ENCODE measurements around the gene TECR. TPM values are rescaled to one million over a fixed set of nuclear protein-coding genes. Genes with fewer than 3 reads are reported as not detected.
"Not testable (repeated sequence)": the region's sequence is repeated elsewhere in the genome, so short reads cannot be mapped to it uniquely, and the experiment has no call there.

The TECR gene
- total RNA-seq, 2 experiments from 2014 or later: 86.1 to 88.7 TPM

DNA sequence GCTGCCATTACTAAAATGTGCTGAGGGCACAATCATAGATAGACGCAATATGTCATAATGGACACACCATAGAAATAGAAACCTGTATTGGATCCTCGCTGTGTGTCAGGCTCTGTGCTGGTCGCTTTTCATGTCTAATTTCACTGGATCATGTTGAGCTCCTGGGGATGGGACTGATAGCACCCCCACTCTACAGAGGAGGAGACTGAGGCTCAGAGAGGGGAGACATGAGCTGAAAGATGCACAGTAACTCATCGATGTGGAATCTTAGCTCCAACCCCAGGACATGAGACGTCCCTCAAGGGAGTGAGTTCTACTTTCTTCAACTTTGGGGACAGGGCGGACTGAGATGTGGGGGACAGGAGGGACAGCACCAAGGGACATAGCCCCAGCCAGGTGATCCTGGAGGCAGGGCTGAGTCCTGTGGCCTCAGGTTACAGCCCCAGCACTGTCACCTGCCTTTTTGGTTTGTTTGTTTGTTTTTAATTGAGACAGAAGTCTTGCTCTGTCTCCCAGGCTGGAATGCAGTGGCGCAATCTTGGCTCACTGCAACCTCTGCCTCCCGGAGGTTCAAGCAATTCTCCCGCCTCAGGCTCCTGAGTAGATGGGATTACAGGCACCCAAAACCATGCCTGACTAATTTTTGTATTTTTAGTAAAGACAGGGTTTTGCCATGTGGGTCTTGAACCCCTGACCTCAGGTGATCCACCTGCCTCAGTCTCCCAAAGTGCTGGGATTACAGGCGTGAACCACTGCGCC is 26.9 kb upstream of the TECR start:
- Mint-ChIP-seq H3K4me3 (no peak overlapping the region), H3K36me3 (no peaks in the 10 kb centered on the region), H3K4me1 (peaks cover 17% of the 10 kb centered on the region), H3K9me3 (no peaks in the 10 kb centered on the region), H3K27ac (no peak overlapping the region), H3K27me3 (no peaks in the 10 kb centered on the region)
- DNase-seq: no peak

DNA sequence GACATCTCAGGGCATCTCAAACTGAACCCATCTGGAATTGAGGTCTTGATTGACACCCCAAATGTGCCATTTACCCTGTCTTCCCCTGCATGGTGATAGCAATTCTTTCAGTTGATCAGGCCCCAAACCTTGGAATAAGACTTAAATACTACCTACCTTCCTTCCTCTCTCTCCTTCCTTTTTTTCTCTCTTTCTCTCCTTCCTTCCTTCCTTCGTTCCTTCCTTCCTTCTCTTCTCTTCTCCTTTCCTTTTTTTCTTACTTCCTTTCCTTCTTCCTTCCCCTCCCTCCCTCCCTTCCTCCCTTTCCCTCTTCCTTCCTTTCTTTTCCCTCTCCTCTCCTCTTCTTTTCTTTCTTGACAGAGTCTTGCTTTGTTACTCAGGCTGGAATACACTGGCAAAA is 26.1 kb upstream of the TECR start:
- Mint-ChIP-seq H3K9me3 (no peaks in the 10 kb centered on the region), H3K4me3 (no peak overlapping the region), H3K27me3 (no peaks in the 10 kb centered on the region), H3K36me3 (no peaks in the 10 kb centered on the region), H3K4me1 (peaks cover 22% of the 10 kb centered on the region), H3K27ac (no peak overlapping the region)
- DNase-seq: no peak

DNA sequence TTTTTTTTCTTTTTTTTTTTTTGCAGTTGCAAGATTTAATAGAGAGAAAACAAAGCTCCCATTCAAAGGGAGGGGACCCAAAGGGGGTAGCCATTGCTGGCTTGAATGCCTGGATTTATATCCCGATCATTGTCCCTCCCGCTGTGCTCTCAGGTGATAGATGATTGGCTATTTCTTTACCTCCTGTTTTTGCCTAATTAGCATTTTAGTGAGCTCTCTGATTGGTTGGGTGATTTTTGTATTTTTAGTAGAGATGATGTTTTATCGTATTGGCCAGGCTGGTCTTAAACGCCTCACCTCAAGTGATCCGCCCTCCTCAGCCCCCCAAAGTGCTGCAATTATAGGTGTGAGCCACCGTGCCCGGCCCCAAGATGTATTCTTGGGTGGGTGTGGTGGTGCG is 24.8 kb upstream of the TECR start:
- peaks cover 30% of the 10 kb centered on the region for H3K4me1 Mint-ChIP-seq
- not testable (repeated sequence) for DNase-seq, H3K36me3 Mint-ChIP-seq, H3K4me3 Mint-ChIP-seq, H3K9me3 Mint-ChIP-seq, H3K27me3 Mint-ChIP-seq, H3K27ac Mint-ChIP-seq

DNA sequence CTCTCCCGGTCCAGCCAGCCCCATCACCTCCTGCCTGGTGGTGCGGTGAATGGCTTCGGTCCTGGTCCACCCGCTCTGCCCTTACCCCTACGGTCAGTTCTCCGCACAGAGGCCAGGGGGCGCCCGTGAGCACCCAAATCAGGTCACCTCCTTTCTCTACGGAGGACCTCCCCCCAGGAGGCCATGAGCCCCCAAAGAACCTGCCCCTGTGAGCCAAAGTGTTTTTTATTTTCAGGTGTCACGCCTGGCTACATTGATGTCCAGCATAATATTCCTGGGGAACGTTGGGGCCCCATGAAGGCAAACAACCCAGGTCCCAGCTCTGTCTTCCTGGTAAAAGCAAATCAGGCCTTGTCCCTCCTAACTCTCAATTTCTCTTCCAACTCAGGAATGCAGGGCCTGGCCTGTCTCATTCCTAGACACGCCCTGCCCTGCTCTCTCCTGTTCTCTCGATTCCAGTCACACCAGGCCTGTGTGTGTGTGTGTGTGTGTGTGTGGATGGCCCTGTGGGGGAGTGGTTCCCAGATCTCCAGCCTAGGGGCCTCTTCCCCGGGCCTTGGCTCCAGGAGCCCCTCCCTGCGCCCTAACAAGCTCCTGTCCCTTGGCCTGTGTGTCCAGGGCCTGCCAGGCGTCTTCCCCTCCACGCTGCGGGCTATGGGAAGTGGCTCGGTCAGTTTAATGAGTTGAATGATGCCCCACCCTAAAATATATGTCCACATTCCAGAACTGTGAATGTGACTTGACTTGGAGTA is 23.7 kb upstream of the TECR start:
- Mint-ChIP-seq H3K4me3 (no peak overlapping the region), H3K9me3 (no peaks in the 10 kb centered on the region), H3K27me3 (no peaks in the 10 kb centered on the region), H3K27ac (peak overlapping the region; percentile 59), H3K36me3 (no peaks in the 10 kb centered on the region), H3K4me1 (peaks cover 36% of the 10 kb centered on the region)
- peak; percentile 79 for DNase-seq

DNA sequence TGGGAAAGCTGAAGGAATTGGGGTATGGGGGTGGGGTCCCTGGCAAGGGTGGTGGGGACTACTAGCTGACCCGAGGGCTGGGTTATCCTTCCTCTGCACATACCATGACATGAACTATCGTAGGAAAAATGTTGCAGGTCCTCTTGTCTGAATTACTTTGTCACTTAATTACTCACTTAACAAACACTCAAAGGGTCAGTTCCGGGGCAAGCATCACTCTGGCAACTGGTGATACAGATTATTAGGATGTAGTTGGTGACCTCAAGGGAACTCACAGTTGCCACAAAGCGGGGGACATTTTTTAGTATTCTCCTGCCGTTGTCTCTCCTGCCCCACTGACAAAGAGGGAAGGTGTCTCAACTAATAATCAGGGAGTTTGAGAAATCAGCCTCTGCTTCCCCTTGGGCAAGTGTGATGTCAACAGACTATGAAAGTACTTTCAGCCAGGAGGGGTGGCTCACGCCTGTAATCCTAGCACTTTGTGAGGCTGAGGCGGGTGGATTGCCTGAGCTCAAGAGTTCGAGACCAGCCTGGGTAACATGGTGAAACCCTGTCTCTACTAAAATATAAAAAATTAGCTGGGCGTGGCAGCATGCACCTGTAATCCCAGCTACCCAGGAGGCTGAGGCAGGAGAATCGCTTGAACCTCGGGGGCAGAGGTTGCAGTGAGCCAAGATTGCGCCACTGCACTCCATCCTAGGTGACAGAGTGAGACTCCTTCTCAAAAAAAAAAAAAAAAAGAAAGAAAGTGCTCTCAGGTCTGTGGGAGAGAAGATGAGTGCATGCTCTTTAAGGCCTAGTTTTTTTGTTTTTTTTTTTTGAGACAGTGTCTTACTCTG is 21.5 kb upstream of the TECR start:
- Mint-ChIP-seq H3K9me3 (no peaks in the 10 kb centered on the region), H3K27me3 (no peaks in the 10 kb centered on the region), H3K4me3 (no peak overlapping the region), H3K36me3 (peaks cover 6% of the 10 kb centered on the region), H3K27ac (peak overlapping the region; percentile 46), H3K4me1 (peaks cover 43% of the 10 kb centered on the region)
- DNase-seq: no peak

DNA sequence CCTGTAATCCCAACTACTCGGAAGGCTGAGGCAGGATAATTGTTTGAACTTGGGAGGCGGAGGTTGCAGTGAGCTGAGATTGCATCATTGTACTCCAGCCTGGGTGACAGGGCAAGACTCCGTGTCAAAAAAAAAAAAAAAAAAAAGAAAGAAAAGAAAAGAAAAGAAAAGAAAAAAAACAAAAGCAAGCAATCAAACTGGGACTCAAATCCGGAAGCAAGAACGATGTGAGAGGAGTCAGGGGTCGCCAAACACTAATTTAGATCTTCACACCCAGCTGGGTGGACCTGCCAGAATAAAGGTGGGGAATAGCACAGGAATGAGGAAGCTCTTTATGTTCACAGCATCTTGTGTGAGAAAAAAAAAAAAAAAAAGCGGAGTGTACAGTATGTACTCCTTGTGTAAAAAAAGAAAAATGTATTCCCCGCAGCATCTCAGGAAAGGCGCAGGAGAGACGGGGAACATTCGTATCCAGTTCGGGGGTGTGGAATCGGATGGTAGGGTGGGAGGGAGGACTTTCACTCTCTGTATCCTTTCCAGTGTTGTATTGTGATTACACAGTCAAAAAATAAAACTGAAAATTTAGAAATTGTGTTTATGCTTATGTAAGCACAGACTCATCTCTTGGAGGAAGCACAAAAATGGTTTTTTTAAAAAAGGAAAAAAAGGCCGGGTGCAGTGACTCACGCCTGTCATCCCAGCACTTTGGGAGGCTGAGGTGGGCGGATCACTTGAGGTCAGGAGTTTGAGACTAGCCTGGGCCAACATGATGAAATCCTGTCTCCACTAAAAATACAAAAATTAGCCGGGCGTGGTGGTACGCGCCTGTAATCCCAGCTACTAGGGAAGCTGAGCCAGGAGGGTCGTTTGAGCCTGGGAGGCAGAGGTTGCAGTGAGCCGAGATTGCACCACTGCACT is 18.8 kb upstream of the TECR start:
- peaks cover 59% of the 10 kb centered on the region for H3K4me1 Mint-ChIP-seq
- DNase-seq: no peak
- H3K9me3 Mint-ChIP-seq: no peaks in the 10 kb centered on the region
- H3K36me3 Mint-ChIP-seq: peaks cover 23% of the 10 kb centered on the region
- H3K27ac Mint-ChIP-seq: peak overlapping the region; percentile 82
- peak overlapping the region; percentile 25 for H3K4me3 Mint-ChIP-seq
- H3K27me3 Mint-ChIP-seq: no peaks in the 10 kb centered on the region

DNA sequence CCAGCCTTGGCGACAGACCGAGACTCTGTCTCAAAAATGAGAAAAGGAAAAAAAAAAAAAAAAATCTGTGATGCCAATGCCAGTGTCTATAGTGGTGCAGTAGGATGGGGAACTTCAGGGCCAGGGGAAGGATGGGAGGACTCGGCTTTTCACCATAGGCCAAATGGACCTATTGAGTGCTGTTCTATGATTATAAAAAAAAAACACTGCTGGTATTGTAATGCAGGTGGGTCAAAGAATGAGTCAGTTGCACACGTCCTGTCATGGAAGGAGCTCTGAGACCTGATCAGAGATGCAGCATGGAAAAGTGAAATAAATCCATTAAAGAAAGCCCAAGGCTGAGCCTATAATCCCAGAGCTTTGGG is 18.2 kb upstream of the TECR start:
- H3K27ac Mint-ChIP-seq: peak overlapping the region; percentile 82
- DNase-seq: no peak
- no peaks in the 10 kb centered on the region for H3K27me3 Mint-ChIP-seq
- H3K36me3 Mint-ChIP-seq: peaks cover 29% of the 10 kb centered on the region
- peaks cover 60% of the 10 kb centered on the region for H3K4me1 Mint-ChIP-seq
- H3K9me3 Mint-ChIP-seq: no peaks in the 10 kb centered on the region
- H3K4me3 Mint-ChIP-seq: peak overlapping the region; percentile 25

DNA sequence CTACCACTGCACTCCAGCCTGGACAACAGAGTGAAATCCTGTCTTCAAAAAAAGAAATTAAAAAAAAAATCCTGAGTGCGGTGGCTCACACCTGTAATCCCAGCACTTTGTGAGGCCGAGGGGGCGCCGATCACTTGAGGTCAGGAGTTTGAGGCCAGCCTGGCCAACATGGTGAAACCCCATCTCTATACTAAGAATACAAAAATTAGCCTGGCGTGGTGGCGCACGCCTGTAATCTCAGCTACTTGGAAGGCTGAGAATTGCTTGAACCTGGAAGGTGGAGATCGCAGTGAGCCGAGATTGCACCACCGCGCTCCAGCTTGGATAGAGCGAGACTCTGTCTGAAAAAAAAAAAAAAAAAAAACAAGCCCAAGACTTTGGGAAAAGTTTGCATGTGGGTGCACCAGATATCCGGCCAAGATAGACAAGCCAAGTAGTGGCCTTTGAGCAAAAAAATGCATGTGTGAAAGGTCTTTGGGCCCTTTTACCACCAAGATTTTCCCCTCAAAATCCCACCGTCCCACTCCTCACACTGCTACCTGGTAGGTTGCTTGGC is 16.9 kb upstream of the TECR start:
- Mint-ChIP-seq H3K4me1 (peaks cover 58% of the 10 kb centered on the region), H3K27me3 (no peaks in the 10 kb centered on the region), H3K36me3 (peaks cover 41% of the 10 kb centered on the region), H3K27ac (peak overlapping the region; percentile 12), H3K4me3 (no peak overlapping the region), H3K9me3 (no peaks in the 10 kb centered on the region)
- DNase-seq: no peak

DNA sequence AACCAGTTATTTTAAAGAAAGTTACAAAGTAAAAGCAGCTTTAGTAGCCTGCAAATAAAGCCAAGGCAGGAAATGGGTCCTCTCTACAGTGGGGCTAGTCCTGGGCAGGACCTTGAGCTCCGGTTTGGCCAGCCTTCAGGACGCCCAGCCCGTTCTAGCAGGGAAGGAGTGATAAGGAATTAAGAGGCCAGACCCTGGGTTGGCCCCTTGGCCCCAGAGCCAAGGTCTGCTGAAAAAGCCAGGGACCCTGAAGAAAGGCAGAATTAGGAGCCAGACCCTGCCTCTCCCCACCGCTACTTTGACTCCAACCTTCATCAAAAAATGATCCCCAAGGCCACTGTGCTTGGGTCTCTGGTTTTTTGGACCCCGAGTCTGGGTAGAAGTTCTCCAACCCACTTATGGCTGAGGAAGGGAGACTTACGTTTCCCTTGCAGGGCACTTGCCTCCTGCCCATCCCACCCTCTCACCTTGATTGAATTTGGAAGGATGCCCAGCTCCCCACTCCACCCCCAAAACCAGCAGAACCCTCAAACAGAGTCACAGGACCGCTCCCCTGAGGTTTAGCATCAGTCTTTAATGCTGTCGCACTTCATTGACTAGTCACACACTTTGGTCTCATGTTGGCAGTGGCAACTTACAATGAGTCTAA is 15.1 kb upstream of the TECR start:
- H3K4me1 Mint-ChIP-seq: peaks cover 54% of the 10 kb centered on the region
- peak overlapping the region; percentile 92 for H3K4me3 Mint-ChIP-seq

DNA sequence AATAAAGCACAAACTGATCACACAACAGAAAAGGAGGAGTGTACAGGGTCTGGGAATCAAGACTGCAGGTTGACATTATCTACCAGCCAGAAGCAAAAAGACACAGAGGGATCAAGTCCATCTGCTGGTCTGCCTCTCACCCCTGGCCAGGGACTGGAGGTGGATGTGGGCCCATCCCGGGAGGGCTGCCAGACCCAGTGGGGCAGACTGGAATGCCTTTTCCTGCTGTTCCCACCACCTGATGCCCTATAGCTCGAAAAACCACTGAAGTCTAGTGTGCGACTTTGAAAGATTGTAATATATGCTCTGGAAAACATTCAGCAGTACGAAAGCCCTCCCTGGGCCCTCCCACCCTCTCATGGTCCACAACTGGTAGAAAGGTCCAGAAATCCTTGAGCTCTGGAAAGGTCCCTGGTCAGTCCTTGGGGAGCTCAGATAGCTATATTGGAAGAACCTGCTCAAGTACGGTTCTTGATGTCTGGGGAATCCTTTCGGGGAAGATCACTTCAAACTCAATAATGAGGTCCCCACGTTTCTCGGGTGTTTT is 13.8 kb upstream of the TECR start:
- H3K9me3 Mint-ChIP-seq: no peaks in the 10 kb centered on the region
- H3K4me1 Mint-ChIP-seq: peaks cover 57% of the 10 kb centered on the region
- no peaks in the 10 kb centered on the region for H3K27me3 Mint-ChIP-seq
- peaks cover 44% of the 10 kb centered on the region for H3K36me3 Mint-ChIP-seq
- no peak for DNase-seq
- H3K27ac Mint-ChIP-seq: peak overlapping the region; percentile 80
- H3K4me3 Mint-ChIP-seq: peak overlapping the region; percentile 92

More for the DNA sequence above, 15.1 kb upstream of the TECR start:
- H3K27me3 Mint-ChIP-seq: no peaks in the 10 kb centered on the region
- no peaks in the 10 kb centered on the region for H3K9me3 Mint-ChIP-seq
- no peak for DNase-seq
- peak overlapping the region; percentile 17 for H3K27ac Mint-ChIP-seq
- H3K36me3 Mint-ChIP-seq: peaks cover 44% of the 10 kb centered on the region

DNA sequence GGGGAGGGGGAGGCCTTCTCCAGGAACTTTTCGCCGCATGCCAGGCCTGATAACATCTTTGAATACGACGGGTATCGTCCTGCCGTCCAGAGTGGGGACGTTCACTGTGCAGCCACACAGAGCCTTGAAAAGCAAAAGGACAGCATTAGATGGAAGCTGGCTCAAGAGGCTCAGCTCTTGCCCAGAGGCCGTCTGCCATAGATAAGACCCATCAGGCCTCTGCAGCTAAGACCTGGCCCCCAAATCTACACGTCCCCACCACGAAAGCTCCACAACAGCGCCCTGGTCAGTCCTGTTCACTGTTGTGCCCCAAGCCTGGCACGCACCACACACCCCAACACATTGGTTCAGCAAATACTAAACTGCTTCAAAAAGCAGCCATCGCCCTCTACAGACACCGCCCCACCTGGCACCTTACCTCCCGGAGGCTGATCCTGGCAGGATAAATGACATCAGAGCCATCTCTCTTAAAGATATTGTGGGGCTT is 13.3 kb upstream of the TECR start:
- no peaks in the 10 kb centered on the region for H3K27me3 Mint-ChIP-seq
- H3K36me3 Mint-ChIP-seq: peaks cover 42% of the 10 kb centered on the region
- peak overlapping the region; percentile 92 for H3K4me3 Mint-ChIP-seq
- peak overlapping the region; percentile 80 for H3K27ac Mint-ChIP-seq
- DNase-seq: no peak
- peaks cover 52% of the 10 kb centered on the region for H3K4me1 Mint-ChIP-seq
- no peaks in the 10 kb centered on the region for H3K9me3 Mint-ChIP-seq

DNA sequence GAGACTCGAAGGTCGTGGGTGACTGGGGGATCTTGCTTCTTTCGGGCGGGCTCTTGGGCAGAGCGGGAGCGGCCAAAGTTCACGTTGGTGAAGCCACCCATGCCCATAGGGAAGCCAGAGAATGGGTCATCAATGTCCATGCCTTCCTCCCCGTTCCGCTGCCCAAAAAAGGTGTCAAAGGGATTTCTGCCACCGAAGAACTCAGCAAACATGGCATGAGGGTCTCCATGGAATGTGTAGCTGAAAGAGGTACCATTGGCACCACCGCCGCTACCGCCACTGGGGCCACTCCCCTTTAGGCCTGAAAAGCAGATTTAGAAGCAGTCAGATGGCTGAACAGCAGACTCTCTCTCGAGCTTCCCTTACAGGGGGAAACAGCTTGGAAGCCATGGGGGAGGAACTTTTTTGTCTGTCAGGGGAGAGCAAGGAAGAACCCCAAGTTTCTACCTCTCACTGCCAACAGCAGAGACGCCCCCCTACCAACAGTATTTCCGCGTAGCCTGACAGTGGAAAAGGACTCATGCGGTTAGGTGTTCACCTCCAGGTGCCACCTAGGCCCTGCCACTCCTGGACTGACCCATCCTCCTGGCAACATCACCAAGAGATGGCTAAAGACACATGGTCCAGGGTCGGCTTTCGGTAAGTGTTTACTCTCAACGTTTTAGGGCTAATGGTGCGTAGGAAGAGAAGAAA is 12.5 kb upstream of the TECR start:
- Mint-ChIP-seq H3K9me3 (no peaks in the 10 kb centered on the region), H3K4me3 (peak overlapping the region; percentile 92), H3K36me3 (peaks cover 39% of the 10 kb centered on the region), H3K27me3 (no peaks in the 10 kb centered on the region), H3K4me1 (peaks cover 52% of the 10 kb centered on the region), H3K27ac (peak overlapping the region; percentile 80)
- DNase-seq: no peak

DNA sequence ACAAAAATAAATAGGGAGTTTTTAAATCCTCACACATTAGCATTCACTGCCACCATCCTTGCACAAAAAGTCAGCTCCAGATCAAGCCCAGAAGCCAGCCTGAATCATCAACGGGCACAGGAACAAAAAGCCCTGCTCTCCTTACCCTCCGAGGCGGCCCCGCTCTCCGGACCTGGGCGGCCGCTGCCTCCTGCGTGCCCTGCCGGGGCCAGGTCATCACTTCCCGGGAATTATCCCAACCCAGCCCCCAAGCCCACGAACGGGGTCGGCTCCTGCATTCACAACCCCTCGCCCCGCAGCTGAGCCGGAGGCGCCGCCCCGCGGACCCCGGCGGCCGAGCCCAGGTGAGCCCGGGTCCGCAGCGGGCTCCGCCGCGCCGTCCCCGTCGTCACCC is 12.0 kb upstream of the TECR start:
- Mint-ChIP-seq H3K27me3 (no peaks in the 10 kb centered on the region), H3K4me1 (peaks cover 56% of the 10 kb centered on the region), H3K36me3 (peaks cover 39% of the 10 kb centered on the region), H3K9me3 (no peaks in the 10 kb centered on the region), H3K4me3 (peak overlapping the region; percentile 92), H3K27ac (peak overlapping the region; percentile 80)
- no peak for DNase-seq

Measured in activated naive CD8-positive, alpha-beta T cell treated with anti-CD3 and anti-CD28 coated beads for 36 hours (primary cell).